ENCODE data around the gene HPCAL4.

Gene HPCAL4

GRCh38 chr1:39700348-39700747 lies 9.1 kb upstream of the HPCAL4 start:
- no peak for DNase-seq

GRCh38 chr1:39699419-39699818 lies 8.2 kb upstream of the HPCAL4 start:
- no peak for DNase-seq

- no peak for DNase-seq
Measured at GRCh38 chr1:39698568-39698967, 7.3 kb upstream of the HPCAL4 start.

- DNase-seq, result no peak
Measured at GRCh38 chr1:39696448-39696847, 5.2 kb upstream of the HPCAL4 start.

- DNase-seq, result no peak
Measured at GRCh38 chr1:39695016-39695415, 3.8 kb upstream of the HPCAL4 start.

GRCh38 chr1:39694026-39694425 lies 2.8 kb upstream of the HPCAL4 start:
- DNase-seq, result no peak

- peak; percentile 46 for DNase-seq
Measured at GRCh38 chr1:39692152-39693074, 1.2 kb upstream of the HPCAL4 start.

GRCh38 chr1:39690794-39691382 lies 345 bp downstream of the HPCAL4 start:
- DNase-seq, result no peak

- DNase-seq, result no peak
Measured at GRCh38 chr1:39690225-39690624, 1.0 kb downstream of the HPCAL4 start.

GRCh38 chr1:39689635-39690034 lies 1.6 kb downstream of the HPCAL4 start:
- DNase-seq, result no peak

GRCh38 chr1:39689214-39689613 lies 2.0 kb downstream of the HPCAL4 start:
- DNase-seq, result no peak

GRCh38 chr1:39688706-39689105 lies 2.5 kb downstream of the HPCAL4 start:
- no peak for DNase-seq

- DNase-seq, result no peak
Measured at GRCh38 chr1:39687243-39687642, 4.0 kb downstream of the HPCAL4 start.

GRCh38 chr1:39685071-39685470 lies 6.2 kb downstream of the HPCAL4 start:
- no peak for DNase-seq

GRCh38 chr1:39684313-39684664 lies 6.9 kb downstream of the HPCAL4 start:
- no peak for DNase-seq

GRCh38 chr1:39683591-39684312 lies 7.5 kb downstream of the HPCAL4 start:
- DNase-seq, result no peak

- DNase-seq, result no peak
Measured at GRCh38 chr1:39681999-39682398, 9.2 kb downstream of the HPCAL4 start.

GRCh38 chr1:39681294-39681693 lies 9.9 kb downstream of the HPCAL4 start:
- DNase-seq, result no peak

- DNase-seq, result no peak
Measured at GRCh38 chr1:39680751-39681150, 10.5 kb downstream of the HPCAL4 start.

GRCh38 chr1:39679821-39680220 lies 11.4 kb downstream of the HPCAL4 start:
- DNase-seq, result no peak

GRCh38 chr1:39678889-39679288 lies 12.3 kb downstream of the HPCAL4 start:
- DNase-seq, result no peak

GRCh38 chr1:39677645-39678044 lies 13.6 kb downstream of the HPCAL4 start:
- DNase-seq, result no peak

- no peak for DNase-seq
Measured at GRCh38 chr1:39676948-39677548, 14.2 kb downstream of the HPCAL4 start.

All from midbrain (tissue), 1 donor.